WERI-Rb-1 (cell line): ENCODE results near the gene POLR2B.

ENCODE experiments used
- DNase-seq: peaks from one replicate; pipeline ENCODE4 v3.0.0-alpha.2; 2020
- H3K27ac ChIP-seq: fragments of 250-450 bp; sonication (Bioruptor Pico); 2 replicates; pipeline ENCODE4 v1.5.1; 2020; ENCODE audit warnings: mild to moderate bottlenecking, moderate library complexity
- H3K27me3 ChIP-seq: fragments of 250-450 bp; sonication (Bioruptor Pico); 2 replicates; pipeline ENCODE4 v1.5.1; 2021; ENCODE audit warnings: mild to moderate bottlenecking, low read depth, moderate library complexity; ENCODE audit not compliant: insufficient read depth, severe bottlenecking
- H3K36me3 ChIP-seq: fragments of 250-450 bp; sonication (Bioruptor Pico); 2 replicates; pipeline ENCODE4 v1.5.1; 2020; ENCODE audit warnings: mild to moderate bottlenecking, moderate library complexity
- H3K4me3 ChIP-seq: 2 replicates; pipeline ENCODE4 v1.5.1; 2011; ENCODE audit warnings: low read depth, mild to moderate bottlenecking, control low read depth, low read length
- H3K9me3 ChIP-seq: fragments of 250-450 bp; sonication (Bioruptor Pico); 2 replicates; pipeline ENCODE4 v1.5.1; 2021; ENCODE audit warnings: mild to moderate bottlenecking, moderate library complexity; ENCODE audit not compliant: severe bottlenecking
- CTCF ChIP-seq: IDR thresholded peaks from 2 replicates; pipeline ENCODE4 v1.5.1; 2011; ENCODE audit warnings: low read depth, mild to moderate bottlenecking, control low read depth, inconsistent platforms, low read length

The POLR2B gene

GRCh38 chr4:57065730-57066482 is 87.2 kb downstream of the POLR2B start:
- no peak for DNase-seq
- Histone ChIP-seq H3K27me3 (no peaks in the 10 kb centered on the region), H3K4me3 (no peak overlapping the region), H3K36me3 (no peaks in the 10 kb centered on the region), H3K27ac (no peak overlapping the region), H3K9me3 (no peaks in the 10 kb centered on the region)
- TF ChIP-seq CTCF = no peak

GRCh38 chr4:57068237-57068981 is 89.7 kb downstream of the POLR2B start:
- H3K27ac ChIP-seq = no peak overlapping the region
- no peaks in the 10 kb centered on the region for H3K27me3 ChIP-seq
- no peaks in the 10 kb centered on the region for H3K9me3 ChIP-seq
- no peak for TF ChIP-seq CTCF
- DNase-seq = no peak
- H3K4me3 ChIP-seq = no peak overlapping the region
- H3K36me3 ChIP-seq = no peaks in the 10 kb centered on the region

GRCh38 chr4:57070461-57070860 is 91.8 kb downstream of the POLR2B start:
- no peak for DNase-seq
- no peaks in the 10 kb centered on the region for H3K27me3 ChIP-seq
- no peaks in the 10 kb centered on the region for H3K36me3 ChIP-seq
- no peak overlapping the region for H3K27ac ChIP-seq
- no peaks in the 10 kb centered on the region for H3K9me3 ChIP-seq
- H3K4me3 ChIP-seq = no peak overlapping the region
- TF ChIP-seq CTCF = no peak

DNA sequence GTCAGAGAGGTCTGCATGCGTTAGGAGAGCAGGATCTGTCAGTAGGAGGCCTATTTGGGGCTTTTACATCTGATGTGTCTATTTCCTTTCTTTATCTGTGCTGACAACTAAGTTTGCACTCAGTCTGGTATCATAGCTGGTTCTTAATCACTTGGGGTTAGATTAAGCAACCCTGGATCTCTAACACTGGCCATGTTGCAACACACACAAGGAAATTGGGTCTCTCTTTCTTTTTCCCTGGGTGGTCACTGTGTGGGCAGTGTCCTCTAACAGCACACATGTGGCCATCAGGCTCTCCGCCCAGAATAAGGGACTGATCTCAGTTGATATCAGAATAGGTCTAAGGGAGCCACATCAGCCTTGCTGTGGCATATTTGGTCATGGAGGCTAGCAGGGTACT is 92.6 kb downstream of the POLR2B start:
- Histone ChIP-seq H3K27me3 (no peaks in the 10 kb centered on the region), H3K36me3 (no peaks in the 10 kb centered on the region), H3K4me3 (no peak overlapping the region), H3K9me3 (no peaks in the 10 kb centered on the region), H3K27ac (no peak overlapping the region)
- no peak for TF ChIP-seq CTCF
- no peak for DNase-seq

- no peaks in the 10 kb centered on the region for H3K36me3 ChIP-seq
- DNase-seq = no peak
- TF ChIP-seq CTCF = no peak
- H3K27me3 ChIP-seq = no peaks in the 10 kb centered on the region
- no peak overlapping the region for H3K4me3 ChIP-seq
- H3K9me3 ChIP-seq = no peaks in the 10 kb centered on the region
- H3K27ac ChIP-seq = no peak overlapping the region
Observed at GRCh38 chr4:57073559-57073958, 94.9 kb downstream of the POLR2B start.
